LNCaP clone FGC (cell line): Measurements from ENCODE around the gene JUNB.

ENCODE experiments used
- DNase-seq: peaks from one replicate; pipeline ENCODE4 v3.0.0-alpha.2; 2011; ENCODE audit warnings: low read depth
- H3K4me3 ChIP-seq: 2 replicates; pipeline ENCODE4 v1.5.1; 2011; ENCODE audit warnings: mild to moderate bottlenecking, low read depth, low read length, control low read depth
- CTCF ChIP-seq: IDR thresholded peaks from 2 replicates; pipeline ENCODE4 v1.5.1; 2012; ENCODE audit warnings: mild to moderate bottlenecking; ENCODE audit not compliant: control insufficient read depth, insufficient read depth; ENCODE audit errors: extremely low read depth

JUNB gene

GRCh38 chr19:12799742-12800465 is 8.6 kb downstream of the JUNB start:
- no peak for DNase-seq
- TF ChIP-seq CTCF, result no peak
- peak overlapping the region; percentile 100 for H3K4me3 ChIP-seq

- no peak for DNase-seq
- no peak for TF ChIP-seq CTCF
- H3K4me3 ChIP-seq, result peak overlapping the region; percentile 100
Observed at GRCh38 chr19:12800466-12800770, 9.1 kb downstream of the JUNB start.

- no peak for DNase-seq
- TF ChIP-seq CTCF, result no peak
- H3K4me3 ChIP-seq, result peak overlapping the region; percentile 100
Observed at GRCh38 chr19:12800923-12801465, 9.7 kb downstream of the JUNB start.

- TF ChIP-seq CTCF, result 0 out of 2 replicates have a peak, but pooled peaks have one; percentile 5
- peak within 1 kb of the TSS; percentile 100 for H3K4me3 ChIP-seq
- DNase-seq, result peak; percentile 40
Observed at GRCh38 chr19:12801466-12802266, 10.4 kb downstream of the JUNB start, which contains the start of the genes PRDX2 and THSD8. Gene PRDX2 (minus strand): TSS chr19:12801800. CDS start chr19:12801261, 539 bp downstream. Gene THSD8 (plus strand): TSS chr19:12802069. CDS start chr19:12802072, 3 bp downstream.

GRCh38 chr19:12802267-12803106 is 11.2 kb downstream of the JUNB start:
- TF ChIP-seq CTCF, result no peak
- peak overlapping the region; percentile 100 for H3K4me3 ChIP-seq
- DNase-seq, result no peak

GRCh38 chr19:12804051-12804450 is 12.8 kb downstream of the JUNB start:
- no peak for TF ChIP-seq CTCF
- DNase-seq, result no peak
- no peak overlapping the region for H3K4me3 ChIP-seq
